ENCODE measurements around the gene PAGR1. TPM values are rescaled to one million over a fixed set of nuclear protein-coding genes. Genes with fewer than 3 reads are reported as not detected.

The PAGR1 gene
- total RNA-seq, 1 donor: 19.9 TPM

GRCh38 chr16:29836623-29837022 lies 20.7 kb downstream of the PAGR1 start:
- Histone ChIP-seq H3K27ac (ENCODE audit: low read depth, low read length) (no peak overlapping the region), H3K9me3 (ENCODE audit: low read depth, low read length) (no peaks in the 10 kb centered on the region), H3K4me1 (ENCODE audit: insufficient read depth, low read length) (no peaks in the 10 kb centered on the region), H3K4me3 (ENCODE audit: insufficient read depth, low read length) (no peak overlapping the region), H4K20me1 (ENCODE audit: insufficient read depth, low read length) (peaks cover 17% of the 10 kb centered on the region), H3K27me3 (ENCODE audit: insufficient read depth, low read length) (no peaks in the 10 kb centered on the region), H3K79me2 (ENCODE audit: insufficient read depth, low read length) (peaks cover 17% of the 10 kb centered on the region), H3K36me3 (ENCODE audit: insufficient read depth, low read length) (peaks cover 86% of the 10 kb centered on the region), H3K4me2 (ENCODE audit: insufficient read depth, low read length) (no peak overlapping the region), H2AFZ (ENCODE audit: low read length) (no peak overlapping the region)
- TF ChIP-seq CTCF (IDR thresholded peaks at IDR 0.05; ENCODE audit: extremely low read depth, low read depth, low read length): no peak
- peak; percentile 6 for DNase-seq (ENCODE audit: insufficient read length, low spot score, missing footprints)

GRCh38 chr16:29837841-29838240 lies 21.9 kb downstream of the PAGR1 start:
- no peak overlapping the region for H2AFZ ChIP-seq (ENCODE audit: low read length)
- no peaks in the 10 kb centered on the region for H3K9me3 ChIP-seq (ENCODE audit: low read depth, low read length)
- no peak overlapping the region for H3K4me2 ChIP-seq (ENCODE audit: insufficient read depth, low read length)
- H3K4me1 ChIP-seq (ENCODE audit: insufficient read depth, low read length): no peaks in the 10 kb centered on the region
- no peak overlapping the region for H3K4me3 ChIP-seq (ENCODE audit: insufficient read depth, low read length)
- peaks cover 15% of the 10 kb centered on the region for H4K20me1 ChIP-seq (ENCODE audit: insufficient read depth, low read length)
- no peak for TF ChIP-seq CTCF (IDR thresholded peaks at IDR 0.05; ENCODE audit: extremely low read depth, low read depth, low read length)
- no peaks in the 10 kb centered on the region for H3K27me3 ChIP-seq (ENCODE audit: insufficient read depth, low read length)
- peaks cover 91% of the 10 kb centered on the region for H3K36me3 ChIP-seq (ENCODE audit: insufficient read depth, low read length)
- no peak overlapping the region for H3K27ac ChIP-seq (ENCODE audit: low read depth, low read length)
- H3K79me2 ChIP-seq (ENCODE audit: insufficient read depth, low read length): peaks cover 16% of the 10 kb centered on the region
- peak; percentile 66 for DNase-seq (ENCODE audit: insufficient read length, low spot score, missing footprints)

- Histone ChIP-seq H3K4me1 (ENCODE audit: insufficient read depth, low read length) (no peaks in the 10 kb centered on the region), H3K27ac (ENCODE audit: low read depth, low read length) (no peak overlapping the region), H3K36me3 (ENCODE audit: insufficient read depth, low read length) (peaks cover 86% of the 10 kb centered on the region), H3K4me2 (ENCODE audit: insufficient read depth, low read length) (no peak overlapping the region), H4K20me1 (ENCODE audit: insufficient read depth, low read length) (peaks cover 6% of the 10 kb centered on the region), H3K79me2 (ENCODE audit: insufficient read depth, low read length) (peaks cover 5% of the 10 kb centered on the region), H3K27me3 (ENCODE audit: insufficient read depth, low read length) (no peaks in the 10 kb centered on the region), H2AFZ (ENCODE audit: low read length) (no peak overlapping the region), H3K9me3 (ENCODE audit: low read depth, low read length) (no peaks in the 10 kb centered on the region), H3K4me3 (ENCODE audit: insufficient read depth, low read length) (no peak overlapping the region)
- TF ChIP-seq CTCF (IDR thresholded peaks at IDR 0.05; ENCODE audit: extremely low read depth, low read depth, low read length): no peak
- peak; percentile 2 for DNase-seq (ENCODE audit: insufficient read length, low spot score, missing footprints)
These were observed 23.9 kb downstream of the PAGR1 start for GRCh38 chr16:29839822-29840221.

- Histone ChIP-seq H4K20me1 (ENCODE audit: insufficient read depth, low read length) (peaks cover 5% of the 10 kb centered on the region), H3K79me2 (ENCODE audit: insufficient read depth, low read length) (peaks cover 3% of the 10 kb centered on the region), H2AFZ (ENCODE audit: low read length) (no peak overlapping the region), H3K4me1 (ENCODE audit: insufficient read depth, low read length) (no peaks in the 10 kb centered on the region), H3K4me2 (ENCODE audit: insufficient read depth, low read length) (no peak overlapping the region), H3K27ac (ENCODE audit: low read depth, low read length) (no peak overlapping the region), H3K27me3 (ENCODE audit: insufficient read depth, low read length) (no peaks in the 10 kb centered on the region), H3K9me3 (ENCODE audit: low read depth, low read length) (no peaks in the 10 kb centered on the region), H3K36me3 (ENCODE audit: insufficient read depth, low read length) (peaks cover 86% of the 10 kb centered on the region), H3K4me3 (ENCODE audit: insufficient read depth, low read length) (no peak overlapping the region)
- TF ChIP-seq CTCF (IDR thresholded peaks at IDR 0.05; ENCODE audit: extremely low read depth, low read depth, low read length): no peak
- peak; percentile 41 for DNase-seq (ENCODE audit: insufficient read length, low spot score, missing footprints)
These were observed 24.3 kb downstream of the PAGR1 start for GRCh38 chr16:29840240-29840639.

All from osteoblast (primary cell).